Duodenal mucosa (tissue), 2 donors: ENCODE measurements around the gene GTF2B.
"Not testable (repeated sequence)": the region's sequence is repeated elsewhere in the genome, so short reads cannot be mapped to it uniquely, and the experiment has no call there.

Experiments used
- H3K27ac ChIP-seq: one replicate; pipeline ENCODE4 v1.7.0; 2013; ENCODE audit warnings: low read depth, low read length
- H3K27me3 ChIP-seq, 2 donors: one replicate each; pipeline ENCODE4 v1.7.0; 2013; ENCODE audit warnings: low read length in 2 of 2, control low read depth in 1 of 2; ENCODE audit not compliant: insufficient read depth in 2 of 2, control insufficient read depth in 1 of 2
- H3K36me3 ChIP-seq, 2 donors: one replicate each; pipeline ENCODE4 v1.7.0; 2013; ENCODE audit warnings: low read length in 2 of 2, control low read depth in 1 of 2; ENCODE audit not compliant: insufficient read depth in 2 of 2, control insufficient read depth in 1 of 2
- H3K4me1 ChIP-seq, 2 donors: one replicate each; pipeline ENCODE4 v1.7.0; 2013; ENCODE audit warnings: low read length in 2 of 2, control low read depth in 1 of 2; ENCODE audit not compliant: insufficient read depth in 2 of 2, control insufficient read depth in 1 of 2
- H3K4me3 ChIP-seq, 2 donors: one replicate each; pipeline ENCODE4 v1.7.0; 2013; ENCODE audit warnings: low read length in 2 of 2, low read depth in 1 of 2
- H3K9ac ChIP-seq, 2 donors: one replicate each; pipeline ENCODE4 v1.7.0; 2013; ENCODE audit warnings: low read length in 2 of 2, low read depth in 1 of 2
- H3K9me3 ChIP-seq, 2 donors: one replicate each; pipeline ENCODE4 v1.7.0; 2013; ENCODE audit warnings: low read length in 2 of 2, control low read depth in 1 of 2; ENCODE audit not compliant: control insufficient read depth in 1 of 2

Gene GTF2B, protein sequence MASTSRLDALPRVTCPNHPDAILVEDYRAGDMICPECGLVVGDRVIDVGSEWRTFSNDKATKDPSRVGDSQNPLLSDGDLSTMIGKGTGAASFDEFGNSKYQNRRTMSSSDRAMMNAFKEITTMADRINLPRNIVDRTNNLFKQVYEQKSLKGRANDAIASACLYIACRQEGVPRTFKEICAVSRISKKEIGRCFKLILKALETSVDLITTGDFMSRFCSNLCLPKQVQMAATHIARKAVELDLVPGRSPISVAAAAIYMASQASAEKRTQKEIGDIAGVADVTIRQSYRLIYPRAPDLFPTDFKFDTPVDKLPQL

DNA sequence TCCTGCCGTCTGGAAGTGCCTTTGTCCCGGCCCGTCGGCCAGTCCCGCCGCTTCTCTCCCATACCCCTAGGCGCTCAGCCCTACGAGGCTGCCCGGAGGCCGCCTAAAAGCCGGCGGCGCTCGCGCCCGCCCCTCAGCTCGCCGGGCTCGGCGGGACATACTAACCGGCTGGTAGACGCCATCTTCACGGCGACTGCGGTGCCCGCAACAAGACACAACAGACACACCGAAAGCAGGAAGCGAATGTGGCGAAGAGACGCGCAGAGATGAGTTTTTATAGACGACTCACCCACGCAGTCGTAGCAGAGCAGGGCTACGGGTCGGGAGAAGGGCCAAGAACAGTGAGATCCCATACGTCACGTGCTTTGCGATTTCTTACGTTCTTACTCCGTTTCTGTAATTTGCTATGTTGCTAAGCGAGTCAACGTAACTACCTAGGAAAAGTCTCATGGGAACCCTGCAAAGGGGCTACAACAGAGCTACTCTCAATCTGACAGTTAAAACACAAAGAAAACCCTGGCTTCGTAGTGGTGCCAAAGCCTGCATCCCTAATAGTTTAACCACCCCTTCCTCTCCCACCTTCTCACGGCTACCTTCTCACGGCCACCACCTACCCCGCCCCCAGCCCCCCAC lies at the start of gene GTF2B:
TSS of gene GTF2B (minus strand) at position 250 of the 633 bp plus-strand sequence. CDS start at position 182, 68 bp downstream.
- peaks cover 18 to 22% of the 10 kb centered on the region in 2 donors for H3K4me1 ChIP-seq
- H3K36me3 ChIP-seq = peaks cover 0 to 7% of the 10 kb centered on the region in 2 donors
- peak within 1 kb of the TSS; percentile 88 for H3K27ac ChIP-seq
- H3K9ac ChIP-seq = peak within 1 kb of the TSS; percentile 89 to 98
- peak within 1 kb of the TSS; percentile 91 to 100 for H3K4me3 ChIP-seq
- H3K9me3 ChIP-seq = no peaks in the 10 kb centered on the region
- H3K27me3 ChIP-seq = no peaks in the 10 kb centered on the region

DNA sequence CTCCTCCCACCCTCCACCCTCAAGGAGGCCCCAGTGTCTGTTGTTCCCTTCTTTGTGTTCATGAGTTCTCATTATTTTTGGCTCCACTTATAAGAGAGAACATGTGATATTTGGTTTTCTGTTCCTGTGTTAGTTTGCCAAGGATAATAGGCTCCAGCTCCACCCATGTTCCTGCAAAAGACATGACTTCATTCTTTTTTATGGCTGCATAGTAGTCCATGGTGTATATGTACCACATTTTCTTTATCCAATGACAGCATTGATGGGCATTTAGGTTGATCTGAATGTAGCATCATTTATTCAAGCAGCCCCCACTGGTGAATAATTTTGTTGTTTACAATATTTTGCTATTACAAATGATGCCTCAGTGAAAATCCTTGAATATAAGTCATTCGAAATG lies 47.2 kb upstream of the GTF2B start:
- H3K27me3 ChIP-seq, H3K27ac ChIP-seq: not testable (repeated sequence)
- H3K36me3 ChIP-seq = peaks cover 18 to 40% of the 10 kb centered on the region in 2 donors

DNA sequence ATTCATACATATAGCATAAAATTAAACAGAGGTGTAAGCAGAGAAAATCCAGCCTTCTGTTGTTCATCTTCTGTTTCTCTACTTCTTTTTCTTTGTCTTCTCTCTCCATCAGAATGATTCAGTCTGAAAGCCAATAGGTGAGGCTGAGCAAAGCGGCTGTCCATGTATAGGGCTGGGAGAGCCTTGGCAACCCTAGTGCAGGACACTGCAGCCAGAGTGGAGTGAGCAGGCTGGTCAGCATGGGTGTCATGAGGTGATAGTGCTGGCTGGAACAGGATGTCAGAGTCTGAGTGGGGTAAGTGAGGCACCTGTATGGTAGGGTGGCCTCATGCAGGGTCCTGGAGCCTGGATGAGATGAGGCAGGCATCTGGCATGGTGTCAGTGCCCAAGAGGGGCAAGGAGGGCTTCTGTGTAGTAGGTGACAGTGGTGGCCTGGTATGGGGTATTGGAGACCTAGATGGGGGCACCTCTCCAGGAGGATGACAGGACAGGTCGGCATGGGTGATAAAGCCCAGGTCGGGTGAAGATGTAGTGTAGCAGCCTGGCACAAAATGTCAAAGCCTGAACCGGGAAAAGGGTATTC lies 45.5 kb upstream of the GTF2B start:
- H3K4me1 ChIP-seq = no peaks in the 10 kb centered on the region
- peaks cover 18 to 36% of the 10 kb centered on the region in 2 donors for H3K36me3 ChIP-seq

More for the DNA sequence above, 47.2 kb upstream of the GTF2B start:
- H3K9me3 ChIP-seq, H3K4me1 ChIP-seq, H3K9ac ChIP-seq, H3K4me3 ChIP-seq: not testable (repeated sequence)

DNA sequence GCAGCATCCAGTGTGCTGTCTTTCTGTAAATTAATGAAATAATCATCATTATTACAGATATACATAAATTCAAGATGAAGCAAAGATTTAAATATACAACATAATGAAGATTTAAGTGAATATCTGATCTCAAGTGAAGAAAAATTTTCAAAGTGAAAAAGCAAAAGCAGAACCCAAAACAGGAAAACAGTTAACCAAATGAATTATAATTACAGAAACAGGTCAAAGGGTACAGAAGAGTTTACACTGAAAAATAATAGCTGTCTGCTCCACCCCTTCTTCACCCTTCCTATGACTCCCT lies 44.8 kb upstream of the GTF2B start:
- H3K9me3 ChIP-seq = no peaks in the 10 kb centered on the region
- no peak overlapping the region for H3K4me3 ChIP-seq
- no peaks in the 10 kb centered on the region for H3K27me3 ChIP-seq
- H3K36me3 ChIP-seq = peaks cover 15 to 36% of the 10 kb centered on the region in 2 donors
- H3K27ac ChIP-seq = no peak overlapping the region
- no peaks in the 10 kb centered on the region for H3K4me1 ChIP-seq
- H3K9ac ChIP-seq = no peak overlapping the region

More for the DNA sequence above, 45.5 kb upstream of the GTF2B start:
- H3K27me3 ChIP-seq = no peaks in the 10 kb centered on the region
- no peak overlapping the region for H3K27ac ChIP-seq
- no peak overlapping the region for H3K4me3 ChIP-seq
- no peaks in the 10 kb centered on the region for H3K9me3 ChIP-seq
- no peak overlapping the region for H3K9ac ChIP-seq

DNA sequence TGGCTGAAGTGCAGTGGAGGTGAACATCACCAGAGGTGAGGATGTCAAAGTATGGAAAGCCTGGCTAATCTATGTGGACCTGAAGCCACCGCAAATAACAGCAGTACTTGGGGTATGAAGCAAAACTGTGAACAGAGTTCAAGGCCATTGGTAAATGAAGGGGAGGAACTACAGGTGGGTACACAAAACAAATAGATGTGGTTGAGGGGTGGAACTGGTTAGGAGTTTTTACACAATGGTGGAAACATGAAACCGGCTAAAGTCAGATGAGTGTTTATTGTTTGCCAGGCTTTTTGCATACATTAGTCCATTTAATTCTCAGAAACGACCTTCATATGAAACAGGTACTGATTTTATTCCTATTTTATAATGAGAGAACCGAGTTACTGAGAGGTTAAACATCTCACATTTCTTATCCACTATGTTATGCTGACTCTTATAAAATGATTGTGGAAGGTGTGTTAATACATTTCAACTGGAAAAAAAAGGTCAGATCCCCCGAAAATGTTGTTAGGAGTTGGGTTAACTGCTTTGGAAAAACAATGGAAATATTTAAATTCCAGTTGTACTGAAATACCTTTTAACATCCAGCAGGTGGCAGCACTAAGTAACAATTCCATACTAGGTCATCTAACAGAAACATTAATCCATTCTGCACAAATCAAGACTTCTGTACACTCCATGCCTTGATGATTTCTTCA lies 44.3 kb upstream of the GTF2B start:
- no peaks in the 10 kb centered on the region for H3K27me3 ChIP-seq
- no peaks in the 10 kb centered on the region for H3K9me3 ChIP-seq
- H3K36me3 ChIP-seq = peaks cover 14 to 31% of the 10 kb centered on the region in 2 donors
- no peak overlapping the region for H3K27ac ChIP-seq
- no peak overlapping the region for H3K9ac ChIP-seq
- H3K4me3 ChIP-seq = no peak overlapping the region
- H3K4me1 ChIP-seq = no peaks in the 10 kb centered on the region

DNA sequence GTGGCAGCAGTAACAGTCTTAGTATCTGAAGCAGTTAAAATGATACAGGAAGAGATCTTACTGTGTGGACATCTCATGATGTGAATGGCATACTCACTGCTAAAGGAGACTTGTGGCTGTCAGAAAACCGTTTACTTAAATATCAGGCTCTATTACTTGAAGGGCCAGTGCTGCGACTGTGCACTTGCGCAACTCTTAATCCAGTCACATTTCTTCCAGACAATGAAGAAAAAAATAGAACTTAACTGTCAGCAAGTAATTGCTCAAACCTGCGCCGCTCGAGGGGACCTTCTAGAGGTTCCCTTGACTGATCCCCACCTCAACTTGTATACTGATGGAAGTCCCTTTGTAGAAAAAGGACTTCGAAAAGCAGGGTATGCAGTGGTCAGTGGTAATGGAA lies 38.8 kb upstream of the GTF2B start:
- H3K36me3 ChIP-seq = peaks cover 3 to 17% of the 10 kb centered on the region in 2 donors
- not testable (repeated sequence) for H3K9ac ChIP-seq, H3K4me1 ChIP-seq, H3K9me3 ChIP-seq, H3K27me3 ChIP-seq, H3K4me3 ChIP-seq, H3K27ac ChIP-seq

DNA sequence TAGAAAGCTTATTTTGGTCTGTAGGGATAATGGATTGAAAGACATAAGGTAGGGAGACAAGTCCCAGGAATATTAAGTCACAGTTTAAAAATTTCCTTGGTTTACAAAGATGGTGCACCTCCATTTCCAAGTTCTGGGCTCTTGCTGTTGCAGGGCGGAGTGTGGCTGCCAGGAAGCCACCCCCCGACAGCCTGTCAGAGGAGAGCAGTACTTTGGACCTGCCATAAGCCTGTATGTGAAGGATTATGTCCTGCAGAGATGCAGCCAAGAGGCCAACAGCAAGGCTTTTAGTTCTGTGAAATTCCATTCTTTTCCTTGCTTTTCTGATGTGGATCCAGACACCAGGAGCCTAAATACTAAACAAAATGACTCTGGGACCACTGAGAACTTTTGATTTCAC lies 31.9 kb upstream of the GTF2B start:
- Histone ChIP-seq H3K4me1 (no peaks in the 10 kb centered on the region), H3K36me3 (peaks cover 7 to 20% of the 10 kb centered on the region in 2 donors), H3K9me3 (peaks cover 4 to 7% of the 10 kb centered on the region in 2 donors), H3K9ac (no peak overlapping the region), H3K27ac (no peak overlapping the region), H3K4me3 (no peak overlapping the region), H3K27me3 (no peaks in the 10 kb centered on the region)

DNA sequence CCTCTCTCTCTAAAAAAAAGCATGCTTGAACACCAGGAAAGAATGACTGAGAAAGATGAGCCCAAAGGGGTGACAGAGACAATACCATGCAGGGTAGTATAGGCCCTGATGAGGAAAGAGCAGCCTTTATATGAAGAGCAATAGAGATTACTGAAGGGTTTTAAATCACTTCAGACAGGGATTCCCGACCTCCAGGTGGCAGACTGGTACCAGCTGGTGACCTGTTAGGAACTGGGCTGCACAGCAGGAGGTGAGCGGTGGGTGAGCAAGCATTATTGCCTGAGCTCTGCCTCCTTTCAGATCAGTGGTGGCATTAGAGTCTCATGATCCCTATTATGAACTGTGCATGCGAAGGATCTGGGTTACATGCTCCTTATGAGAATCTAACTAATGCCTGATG lies 30.8 kb upstream of the GTF2B start:
- H3K36me3 ChIP-seq = peaks cover 7 to 20% of the 10 kb centered on the region in 2 donors

DNA sequence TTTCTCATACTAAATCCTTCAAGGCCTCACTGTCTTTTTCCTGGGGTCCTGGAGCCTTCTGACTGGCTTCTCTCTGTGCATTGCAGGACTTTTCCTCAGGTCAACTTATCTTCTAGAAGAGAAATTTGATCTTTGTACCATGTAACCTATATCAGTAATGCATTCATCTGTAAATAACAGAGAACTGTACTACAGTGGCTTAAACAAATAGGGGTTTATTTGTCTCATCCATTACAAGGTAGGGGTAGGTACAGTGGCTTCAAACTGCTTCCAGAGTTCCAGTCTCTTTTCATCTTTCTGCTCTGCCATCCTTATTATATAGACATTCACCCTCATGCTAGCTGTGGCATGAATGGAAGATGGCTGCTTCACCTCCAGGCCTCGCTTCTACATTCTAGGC lies 29.5 kb upstream of the GTF2B start:
- Histone ChIP-seq H3K4me1 (no peaks in the 10 kb centered on the region), H3K9ac (no peak overlapping the region), H3K27ac (no peak overlapping the region), H3K9me3 (peaks cover 11 to 19% of the 10 kb centered on the region in 2 donors), H3K27me3 (no peaks in the 10 kb centered on the region), H3K4me3 (no peak overlapping the region), H3K36me3 (peaks cover 7 to 20% of the 10 kb centered on the region in 2 donors)

More for the DNA sequence above, 30.8 kb upstream of the GTF2B start:
- Histone ChIP-seq H3K27ac (no peak overlapping the region), H3K27me3 (no peaks in the 10 kb centered on the region), H3K9ac (no peak overlapping the region), H3K4me3 (no peak overlapping the region), H3K9me3 (peaks cover 11 to 15% of the 10 kb centered on the region in 2 donors), H3K4me1 (no peaks in the 10 kb centered on the region)
